H54 (cell line): ENCODE measurements around the gene TCEAL7.
A peak's percentile ranks its signal among the peaks of the same experiment; 100 is the strongest.
"Not testable (repeated sequence)": the region's sequence is repeated elsewhere in the genome, so short reads cannot be mapped to it uniquely, and the experiment has no call there.

Experiments
- DNase-seq: peaks from one replicate; pipeline ENCODE4 v3.0.0; 2011; ENCODE audit warnings: low spot score, mixed read lengths; ENCODE audit not compliant: insufficient read length
- FAIRE-seq: peaks from 3 replicates; lab custom pipeline; 2011; peaks lifted over from hg19 to GRCh38; lab: Jason Lieb, UNC
- POLR2A ChIP-seq: IDR thresholded peaks from 2 replicates; pipeline ENCODE4 v1.6.1; 2011; ENCODE audit warnings: low read depth, mild to moderate bottlenecking, low read length

The TCEAL7 gene

DNA sequence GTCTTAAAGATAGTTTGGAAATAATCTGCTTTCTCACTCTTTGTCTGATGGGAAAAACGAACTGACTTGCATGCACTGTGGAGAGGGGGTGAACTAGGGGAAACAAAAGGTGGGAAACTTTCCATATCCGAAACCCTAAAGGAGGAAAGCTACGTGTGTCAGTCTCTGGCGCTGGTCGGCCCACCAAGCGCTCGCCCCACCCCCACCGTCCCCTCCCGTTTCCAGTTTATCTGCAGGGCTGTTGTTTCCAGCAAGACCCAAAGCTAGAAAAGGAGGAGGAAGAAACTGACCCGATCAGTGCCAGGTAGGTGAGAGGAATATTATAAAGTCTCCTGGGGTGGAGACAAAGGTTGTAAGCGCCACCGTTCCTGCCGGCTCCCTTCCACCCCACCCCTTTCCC lies 26.8 kb downstream of the TCEAL7 start:
- no peak for TF ChIP-seq POLR2A
- FAIRE-seq, result no peak
- no peak for DNase-seq

DNA sequence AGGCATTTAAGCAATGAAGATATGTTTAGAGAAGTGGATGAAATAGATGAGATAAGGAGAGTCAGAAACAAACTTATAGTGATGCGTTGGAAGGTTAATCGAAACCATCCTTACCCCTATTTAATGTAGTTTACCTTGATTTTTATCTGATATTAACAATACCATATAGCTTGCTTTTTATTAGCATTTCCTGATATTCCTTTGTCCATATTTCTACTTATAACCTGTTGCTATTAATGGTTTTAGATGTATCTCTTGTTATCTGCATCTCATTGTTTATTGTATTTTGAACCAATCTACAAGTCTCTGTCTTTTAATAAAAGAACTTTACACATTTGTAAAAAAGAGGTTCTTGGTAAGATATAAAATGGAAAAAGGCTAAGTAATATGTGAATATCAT lies 27.8 kb downstream of the TCEAL7 start:
- TF ChIP-seq POLR2A, result no peak
- DNase-seq (no peak), FAIRE-seq (no peak)

DNA sequence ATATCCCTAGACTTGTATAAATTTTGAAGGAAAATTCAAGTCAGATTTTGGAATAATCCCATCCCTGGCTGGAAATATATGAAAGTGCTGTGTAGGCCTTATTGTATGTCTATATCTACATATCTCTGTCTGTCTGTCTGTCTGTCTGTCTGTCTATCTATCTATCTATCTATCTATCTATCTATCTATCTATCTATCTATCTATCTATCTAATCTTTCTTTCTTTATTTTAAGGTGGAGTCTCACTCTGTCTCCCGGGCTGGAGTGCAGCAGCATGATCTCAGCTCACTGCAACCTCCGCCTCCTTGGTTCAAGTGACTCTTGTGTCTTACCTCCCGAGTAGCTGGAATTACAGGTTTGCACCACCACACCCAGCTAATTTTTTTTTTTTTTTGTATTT lies 29.6 kb downstream of the TCEAL7 start:
- FAIRE-seq, DNase-seq: not testable (repeated sequence)

DNA sequence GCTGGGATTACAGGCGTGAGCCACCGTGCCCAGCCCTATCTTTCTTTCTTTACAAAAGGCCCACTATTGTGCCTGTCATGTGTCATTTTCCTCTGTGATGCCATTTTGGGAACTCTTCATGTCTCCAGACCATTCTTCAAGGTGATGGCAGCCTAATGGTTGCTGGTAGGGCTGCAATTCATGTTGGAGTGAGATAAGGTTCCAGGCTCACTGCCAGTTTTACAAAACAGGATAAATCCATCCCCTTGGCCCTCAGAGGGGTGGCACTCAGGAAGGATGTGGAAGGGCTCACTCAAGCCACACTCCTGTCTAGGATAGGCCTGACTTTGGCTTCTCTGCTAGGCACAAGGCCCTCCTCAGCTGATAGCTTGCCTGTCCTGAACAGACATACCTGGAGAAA lies 30.1 kb downstream of the TCEAL7 start:
- TF ChIP-seq POLR2A, result no peak
- FAIRE-seq (no peak), DNase-seq (no peak)

DNA sequence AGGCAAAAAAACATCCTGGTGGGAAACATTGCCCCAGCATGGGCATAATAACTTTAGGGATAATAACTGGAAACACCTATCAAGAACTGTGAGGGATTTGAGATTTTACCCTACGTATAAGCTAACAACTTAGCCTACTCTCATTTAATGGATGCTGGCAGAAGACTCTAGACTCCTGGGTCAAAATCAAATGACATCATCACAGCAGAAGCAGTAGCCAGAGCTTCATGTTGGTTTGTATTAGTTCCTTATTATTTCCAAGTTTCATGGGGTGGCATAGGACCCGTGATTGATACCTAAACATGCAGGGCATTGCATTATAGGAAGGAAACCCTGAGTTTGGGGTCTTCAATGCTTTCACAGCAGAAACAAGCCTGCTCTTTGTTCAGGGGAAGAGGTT lies 30.9 kb downstream of the TCEAL7 start:
- FAIRE-seq (no peak), DNase-seq (no peak)
- TF ChIP-seq POLR2A, result no peak

GRCh38 chrX:103361798-103362197 lies 31.8 kb downstream of the TCEAL7 start:
- TF ChIP-seq POLR2A, result no peak
- DNase-seq (no peak), FAIRE-seq (no peak)

DNA sequence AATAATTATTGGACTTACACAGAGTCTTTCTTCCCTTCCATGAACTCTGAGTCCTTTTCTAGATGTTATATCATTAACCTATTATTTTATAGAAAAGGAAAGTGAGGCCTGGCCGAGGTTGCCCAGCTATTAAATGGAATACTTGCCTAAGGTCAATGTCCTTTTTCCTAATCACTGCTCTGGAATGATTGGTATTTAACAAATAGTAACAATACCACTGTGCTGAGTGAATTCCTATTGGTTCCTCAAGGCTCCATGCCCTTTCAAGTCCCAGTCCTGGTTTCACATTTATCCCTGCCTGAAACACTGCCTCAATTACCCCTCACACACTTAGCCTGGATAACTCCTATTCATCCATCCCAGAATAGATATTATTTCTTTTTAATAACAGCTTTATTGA lies 32.4 kb downstream of the TCEAL7 start:
- peak; percentile 57 for FAIRE-seq

DNA sequence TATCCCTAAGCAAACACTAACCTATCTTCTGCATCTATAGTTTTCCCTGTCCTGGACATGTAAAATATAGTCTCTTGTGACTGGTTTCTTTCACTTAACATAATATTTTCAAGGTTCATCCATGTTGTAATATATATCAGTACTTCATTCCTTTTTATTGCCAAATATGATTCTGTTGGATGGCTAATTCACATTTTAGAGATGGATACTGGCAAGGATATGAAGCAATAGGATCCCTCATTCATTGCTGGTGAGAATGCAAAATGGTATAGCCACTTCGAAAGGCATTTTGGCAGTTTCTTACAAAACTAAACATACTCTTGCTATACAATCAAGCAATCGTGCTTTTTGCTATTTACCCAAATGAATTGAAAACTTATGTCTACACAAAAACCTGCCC lies 33.0 kb downstream of the TCEAL7 start:
- no peak for TF ChIP-seq POLR2A
- FAIRE-seq (no peak), DNase-seq (no peak)

More for the DNA sequence above, 32.4 kb downstream of the TCEAL7 start:
- DNase-seq, result no peak
- TF ChIP-seq POLR2A, result no peak

GRCh38 chrX:103367502-103367901 lies 37.5 kb downstream of the TCEAL7 start:
- DNase-seq (no peak), FAIRE-seq (no peak)
- no peak for TF ChIP-seq POLR2A

DNA sequence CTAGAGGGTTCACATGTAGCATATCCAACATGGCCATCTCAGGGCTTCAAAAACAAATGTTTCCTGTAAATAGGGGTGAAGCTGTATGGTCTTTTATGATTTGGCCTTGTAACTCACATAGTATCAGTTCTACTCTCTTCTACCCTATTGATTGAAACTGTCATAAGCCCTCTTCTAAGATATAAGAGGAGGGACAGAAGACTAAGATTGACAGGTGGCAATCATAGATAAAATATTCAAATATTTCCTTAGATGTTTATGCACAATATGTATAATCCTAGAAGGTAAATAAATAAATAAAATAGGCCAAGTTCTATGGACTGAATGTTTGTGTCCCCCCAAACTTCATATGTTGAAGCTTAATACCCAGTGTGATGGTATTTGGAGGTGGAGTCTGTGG lies 39.4 kb downstream of the TCEAL7 start:
- no peak for TF ChIP-seq POLR2A
- DNase-seq (no peak), FAIRE-seq (no peak)

DNA sequence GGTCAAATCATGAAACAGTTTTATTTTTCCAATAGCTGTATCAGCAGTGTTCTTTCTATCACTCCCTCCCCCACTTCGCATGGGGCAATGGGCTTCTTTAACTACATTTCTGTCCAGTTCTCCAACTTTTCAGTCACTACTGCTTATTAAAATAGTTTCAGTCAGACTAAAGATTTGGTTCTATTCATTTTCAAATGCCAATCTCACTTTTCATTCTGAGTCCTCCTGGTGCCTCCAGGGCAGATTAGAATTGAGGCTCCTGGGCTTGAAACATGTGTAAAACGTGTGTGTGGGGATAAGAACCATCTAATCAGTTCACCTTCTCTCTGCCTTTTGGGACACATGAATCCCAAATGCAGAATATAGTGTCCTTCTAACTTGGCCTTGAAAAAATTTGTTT lies 42.8 kb downstream of the TCEAL7 start:
- no peak for DNase-seq
- no peak for TF ChIP-seq POLR2A
- FAIRE-seq, result no peak

DNA sequence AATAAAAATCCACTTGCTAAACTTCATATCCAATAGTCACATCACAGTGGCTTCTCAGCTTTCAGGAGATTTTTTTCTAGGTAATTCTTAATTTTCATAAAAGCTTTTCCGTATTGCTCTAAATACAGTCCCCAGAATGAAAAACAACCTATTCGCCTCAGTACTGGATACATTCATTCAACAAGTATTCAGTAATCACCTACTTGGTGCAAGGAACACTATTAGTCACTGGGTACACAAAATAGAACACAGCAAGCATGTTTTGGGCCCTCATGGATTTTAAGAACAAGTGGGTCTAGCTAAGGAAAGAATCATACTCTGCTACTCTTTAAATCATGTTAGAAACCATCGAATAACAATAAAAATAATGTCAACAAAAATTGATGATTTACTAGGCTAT lies 43.5 kb downstream of the TCEAL7 start:
- FAIRE-seq (no peak), DNase-seq (no peak)
- no peak for TF ChIP-seq POLR2A

DNA sequence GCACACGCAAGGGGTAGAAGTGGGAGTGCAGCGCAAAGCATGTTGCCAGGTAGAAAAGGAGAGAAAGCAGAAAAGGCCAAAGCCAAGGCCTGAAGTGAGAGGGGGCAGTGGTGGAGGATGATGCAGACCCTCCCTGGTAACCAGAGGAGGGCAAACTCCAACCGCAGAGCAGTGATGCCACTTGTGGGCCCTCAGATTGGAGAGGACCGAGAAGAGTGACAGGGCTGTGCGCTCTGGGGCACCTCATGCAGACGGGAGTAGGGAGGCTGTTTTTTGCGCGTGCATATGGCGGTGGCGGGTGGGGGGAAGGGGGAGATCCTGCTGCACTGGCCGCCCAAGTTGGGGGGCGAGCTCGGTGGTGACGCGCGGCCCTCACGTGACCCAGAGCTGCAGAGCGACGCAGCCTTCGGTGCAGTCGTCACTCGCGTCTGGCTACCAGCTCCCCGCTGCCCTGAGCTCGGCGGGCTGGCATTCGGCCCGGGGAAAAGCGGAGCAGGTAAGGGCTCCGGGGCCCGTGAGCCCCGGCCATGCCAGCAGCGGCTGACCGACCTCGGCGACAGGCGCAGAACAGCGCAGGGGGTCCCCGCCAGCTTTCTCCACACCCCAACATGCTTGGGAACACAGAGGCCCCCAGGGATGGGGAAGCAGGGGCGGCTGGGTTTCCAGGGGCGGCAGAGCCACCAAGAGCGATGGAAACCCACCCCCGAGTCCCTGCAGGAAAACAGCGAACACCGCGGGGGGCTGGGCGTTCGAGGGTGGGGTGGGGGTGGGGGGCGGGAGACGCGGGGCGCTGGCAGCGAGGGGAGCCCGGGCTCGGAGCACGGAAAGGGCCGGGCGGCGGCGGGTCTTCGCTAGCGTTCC lies 46.3 kb downstream of the TCEAL7 start, which contains the start of gene BEX3:
Gene BEX3 (plus strand): TSS at position 421 of the 861 bp plus-strand sequence. CDS start 984 bp downstream, outside the sequence.
- TF ChIP-seq POLR2A, result peak; percentile 79
- FAIRE-seq, result no peak
- no peak for DNase-seq

GRCh38 chrX:103376979-103377324 lies 46.9 kb downstream of the TCEAL7 start:
- DNase-seq (no peak), FAIRE-seq (no peak)
- no peak for TF ChIP-seq POLR2A

GRCh38 chrX:103378990-103379389 lies 49.0 kb downstream of the TCEAL7 start:
- TF ChIP-seq POLR2A, result no peak

More at GRCh38 chrX:103378990-103379389, 49.0 kb downstream of the TCEAL7 start:
- DNase-seq (no peak), FAIRE-seq (no peak)
